GDM1 (cell line): ENCODE data around the gene NAV2.

ENCODE experiments used
- DNase-seq: peaks from one replicate; lab custom pipeline; 2025; lab: John Stamatoyannopoulos, UW

NAV2 gene

GRCh38 chr11:19712281-19713195, at the start of gene NAV2:
Gene NAV2 (plus strand): TSS chr11:19712837. CDS start chr11:19713696, 859 bp downstream.
- DNase-seq = peak; percentile 80

- no peak for DNase-seq
Observed at GRCh38 chr11:19663206-19663605, 49.4 kb upstream of the NAV2 start.

GRCh38 chr11:19664886-19665548, 47.6 kb upstream of the NAV2 start:
- no peak for DNase-seq

- DNase-seq = no peak
Observed at GRCh38 chr11:19666951-19667350, 45.7 kb upstream of the NAV2 start.

- no peak for DNase-seq
Observed at GRCh38 chr11:19669511-19669910, 43.1 kb upstream of the NAV2 start.

- no peak for DNase-seq
Observed at GRCh38 chr11:19670030-19670791, 42.4 kb upstream of the NAV2 start.

- DNase-seq = no peak
Observed at GRCh38 chr11:19672586-19673206, 39.9 kb upstream of the NAV2 start.

- DNase-seq = no peak
Observed at GRCh38 chr11:19673924-19674729, 38.5 kb upstream of the NAV2 start.

- DNase-seq = peak; percentile 55
Observed at GRCh38 chr11:19674836-19675235, 37.8 kb upstream of the NAV2 start.

- DNase-seq = no peak
Observed at GRCh38 chr11:19675397-19675796, 37.2 kb upstream of the NAV2 start.

GRCh38 chr11:19676475-19677380, 35.9 kb upstream of the NAV2 start:
- DNase-seq = no peak

GRCh38 chr11:19677381-19678080, 35.1 kb upstream of the NAV2 start:
- no peak for DNase-seq

- DNase-seq = no peak
Observed at GRCh38 chr11:19679952-19680828, 32.4 kb upstream of the NAV2 start.

- DNase-seq = no peak
Observed at GRCh38 chr11:19680829-19681368, 31.7 kb upstream of the NAV2 start.

GRCh38 chr11:19683141-19683805, 29.4 kb upstream of the NAV2 start:
- DNase-seq = no peak

GRCh38 chr11:19683862-19684491, 28.7 kb upstream of the NAV2 start:
- no peak for DNase-seq

- DNase-seq = no peak
Observed at GRCh38 chr11:19686234-19686633, 26.4 kb upstream of the NAV2 start.
